HG03135 (cell line): ENCODE data around the gene FER1L5.

Experiments used
- ATAC-seq: cut with Tn5 transposase; IDR thresholded peaks from one replicate; pipeline ENCODE4 v1.9.1; 2021; ENCODE audit warnings: mild to moderate bottlenecking, moderate library complexity; ENCODE audit not compliant: unreplicated experiment

Gene FER1L5

GRCh38 chr2:96642564-96643360, at the start of gene FER1L5:
Gene FER1L5, plus strand, starts transcription at chr2:96642764. Its CDS starts 73 bp downstream, at chr2:96642837.
- ATAC-seq, result no peak

- no peak for ATAC-seq
Measured at GRCh38 chr2:96594282-96594681, 48.3 kb upstream of the FER1L5 start.

GRCh38 chr2:96594691-96595152, 47.8 kb upstream of the FER1L5 start:
- ATAC-seq, result no peak

GRCh38 chr2:96596596-96596995, 46.0 kb upstream of the FER1L5 start:
- ATAC-seq, result no peak

- ATAC-seq, result no peak
Measured at GRCh38 chr2:96599941-96600340, 42.6 kb upstream of the FER1L5 start.

GRCh38 chr2:96601382-96602292, 40.9 kb upstream of the FER1L5 start:
- ATAC-seq, result no peak

- no peak for ATAC-seq
Measured at GRCh38 chr2:96602330-96602823, 40.2 kb upstream of the FER1L5 start.

- no peak for ATAC-seq
Measured at GRCh38 chr2:96604104-96604503, 38.5 kb upstream of the FER1L5 start.

GRCh38 chr2:96608469-96609455, 33.8 kb upstream of the FER1L5 start:
- no peak for ATAC-seq

GRCh38 chr2:96616128-96616527, 26.4 kb upstream of the FER1L5 start:
- ATAC-seq, result no peak

- ATAC-seq, result no peak
Measured at GRCh38 chr2:96616535-96616934, 26.0 kb upstream of the FER1L5 start.

- ATAC-seq, result no peak
Measured at GRCh38 chr2:96617012-96617411, 25.6 kb upstream of the FER1L5 start.

- ATAC-seq, result no peak
Measured at GRCh38 chr2:96618596-96619283, 23.8 kb upstream of the FER1L5 start.

GRCh38 chr2:96622544-96622943, 20.0 kb upstream of the FER1L5 start:
- no peak for ATAC-seq

- no peak for ATAC-seq
Measured at GRCh38 chr2:96623116-96623515, 19.4 kb upstream of the FER1L5 start.

GRCh38 chr2:96625571-96626552, 16.7 kb upstream of the FER1L5 start:
- ATAC-seq, result no peak

- no peak for ATAC-seq
Measured at GRCh38 chr2:96626553-96626942, 16.0 kb upstream of the FER1L5 start.

- no peak for ATAC-seq
Measured at GRCh38 chr2:96631804-96632435, 10.6 kb upstream of the FER1L5 start.
